ENCODE results near the gene OR10G7.
"Not testable (repeated sequence)": the region's sequence is repeated elsewhere in the genome, so short reads cannot be mapped to it uniquely, and the experiment has no call there.

OR10G7 gene

DNA sequence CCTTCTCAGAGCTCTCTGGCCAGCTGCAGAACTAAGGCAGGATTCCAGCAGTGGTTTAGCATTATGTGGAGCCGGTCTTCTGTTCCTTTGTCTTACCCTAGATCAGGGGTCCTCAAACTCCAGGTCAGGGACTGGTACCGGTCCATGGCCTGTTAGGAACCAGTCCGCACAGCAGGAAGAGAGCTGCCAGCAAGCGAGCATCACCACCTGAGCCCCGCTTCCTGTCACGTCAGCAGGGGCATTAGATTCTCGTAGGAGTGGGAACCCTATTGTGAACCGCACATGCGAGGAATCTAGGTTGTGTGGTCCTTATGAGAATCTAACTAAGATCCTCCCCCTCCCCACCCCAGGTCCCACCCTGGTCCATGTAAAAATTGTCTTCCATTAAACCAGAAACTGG, 1.6 kb downstream of the OR10G7 start:
- DNase-seq (ENCODE audit: low read depth): no peak

DNA sequence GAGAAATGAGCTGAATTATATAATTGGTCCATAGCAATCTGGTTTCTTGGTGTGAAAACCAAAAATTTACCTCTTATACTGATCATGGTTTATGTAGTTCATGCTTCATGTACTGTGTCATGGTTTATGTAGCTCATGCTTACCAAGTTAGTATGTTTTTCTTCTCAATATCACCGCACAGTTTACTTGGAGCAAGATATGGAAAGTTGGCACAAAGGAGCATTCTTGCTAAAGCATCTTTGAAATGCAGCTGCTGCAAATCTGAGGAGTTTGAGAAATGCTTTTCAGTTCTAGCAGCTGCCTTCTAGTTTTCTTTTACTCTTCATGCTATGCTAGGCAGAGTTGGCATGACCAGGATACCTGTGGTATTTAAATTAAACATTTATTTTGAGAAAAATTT, 4.5 kb downstream of the OR10G7 start:
- DNase-seq (ENCODE audit: low read depth): no peak

DNA sequence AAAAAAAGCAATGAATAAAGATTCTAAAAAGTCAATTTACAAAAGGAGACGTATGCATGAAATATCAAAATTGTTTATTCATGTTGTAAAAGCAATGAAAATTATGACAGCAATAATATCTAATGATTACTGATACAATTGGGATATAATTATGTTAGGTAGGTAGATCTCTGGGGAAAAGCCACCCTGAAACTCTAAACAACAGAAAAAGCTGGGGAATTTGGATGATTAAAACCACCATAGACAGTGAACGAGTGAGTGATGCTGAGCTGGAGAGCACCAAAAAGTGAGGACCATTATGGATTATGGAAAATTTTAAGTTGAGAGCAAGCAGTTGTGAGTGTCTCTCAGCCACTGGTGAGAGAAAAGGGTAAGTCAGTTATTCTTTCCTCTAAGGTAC, 14.6 kb downstream of the OR10G7 start, which contains the start of gene OR10G8:
TSS of gene OR10G8 (plus strand) at position 301 of the 400 bp plus-strand sequence. CDS start 2,825 bp downstream, outside the sequence.
- DNase-seq (ENCODE audit: low read depth): no peak

DNA sequence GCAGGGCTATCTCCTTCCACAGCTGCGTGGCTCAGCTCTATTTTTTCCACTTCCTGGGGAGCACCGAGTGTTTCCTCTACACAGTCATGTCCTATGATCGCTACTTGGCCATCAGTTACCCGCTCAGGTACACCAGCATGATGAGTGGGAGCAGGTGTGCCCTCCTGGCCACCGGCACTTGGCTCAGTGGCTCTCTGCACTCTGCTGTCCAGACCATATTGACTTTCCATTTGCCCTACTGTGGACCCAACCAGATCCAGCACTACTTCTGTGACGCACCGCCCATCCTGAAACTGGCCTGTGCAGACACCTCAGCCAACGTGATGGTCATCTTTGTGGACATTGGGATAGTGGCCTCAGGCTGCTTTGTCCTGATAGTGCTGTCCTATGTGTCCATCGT, 25.3 kb downstream of the OR10G7 start:
- DNase-seq (ENCODE audit: low read depth): not testable (repeated sequence)

DNA sequence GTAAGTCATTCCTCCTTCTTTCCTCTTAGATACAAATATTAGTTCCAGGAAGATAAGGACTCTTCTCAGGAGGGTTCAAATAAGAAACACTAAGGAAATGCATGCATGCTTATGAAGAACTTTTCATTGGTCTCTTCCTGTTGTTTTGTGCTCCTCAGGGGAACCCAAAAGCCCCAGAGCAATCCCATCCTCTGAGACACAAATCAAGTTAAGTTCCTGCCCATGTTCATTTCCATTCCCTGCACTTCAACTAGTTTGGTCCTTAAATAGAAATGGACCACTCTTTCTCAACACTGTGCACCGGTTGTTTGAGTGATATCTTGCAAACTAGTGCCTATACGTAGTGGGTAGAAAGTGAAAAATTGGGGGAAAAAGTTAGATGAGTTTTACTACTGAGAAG, 28.4 kb downstream of the OR10G7 start, which contains the start of gene OR10G4:
TSS of gene OR10G4 (plus strand) at position 301 of the 400 bp plus-strand sequence. CDS start 2,578 bp downstream, outside the sequence.
- DNase-seq (ENCODE audit: low read depth): no peak

DNA sequence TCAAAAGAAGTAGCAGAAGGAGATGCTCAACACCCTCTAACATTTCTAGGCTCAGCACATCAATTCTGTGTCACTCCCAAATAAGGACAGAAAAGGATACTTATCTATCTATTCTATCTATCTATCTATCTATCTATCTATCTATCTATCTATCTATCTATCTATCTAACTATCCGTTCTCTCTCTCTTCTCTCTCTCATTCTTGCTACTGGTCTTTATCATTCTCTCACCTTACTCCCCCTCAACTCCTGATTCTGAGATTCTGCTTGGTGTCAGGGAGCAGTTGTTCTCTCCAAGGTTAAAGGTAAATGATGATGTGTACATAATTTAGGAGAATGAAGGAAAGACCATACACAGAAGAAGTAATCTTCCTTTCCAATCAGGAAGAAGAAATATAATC, 46.0 kb downstream of the OR10G7 start, which contains the start of gene OR10G6:
TSS of gene OR10G6 (minus strand) at position 43 of the 400 bp plus-strand sequence. CDS start at position 43, 0 bp downstream.
- no peak for DNase-seq (ENCODE audit: low read depth)

Measured in activated T-cell treated with anti-CD3 and anti-CD28 coated beads for 24 hours (primary cell).